HepG2 (cell line): ENCODE data around the gene CTNNA2. TPM values are rescaled to one million over a fixed set of nuclear protein-coding genes. Genes with fewer than 3 reads are reported as not detected.

ENCODE experiments used
- ATAC-seq: fragments of 200-7000 bp; cut with Tn5 transposase; 3 replicates; pipeline ENCODE4 v1.9.1; 2020; ENCODE audit warnings: mild to moderate bottlenecking, moderate library complexity
- BruUV-seq: library from RNA; stranded (reverse); fragments of 400-500 nt; replicated peaks from 2 replicates; lab custom pipeline; 2021; lab: Mats Ljungman, UMichigan
- CTCF ChIA-PET: fragments of 300-600 bp; formaldehyde crosslinking; extraction: SDS; loops from one replicate; lab custom pipeline; 2021; ENCODE audit warnings: low total read pairs, inconsistent platforms, low intra/inter-chr PET ratio; lab: Yijun Ruan, JAX
- POLR2A ChIA-PET: fragments of 350-600 bp; sonication (Branson Sonifier 250); formaldehyde crosslinking; loops from one replicate; lab custom pipeline; 2020; ENCODE audit warnings: antibody characterized with exemption, inconsistent platforms; lab: Yijun Ruan, JAX
- DNase-seq: peaks from one replicate; pipeline ENCODE4 v3.0.0-alpha.2; 2015; ENCODE audit warnings: low spot score
- FAIRE-seq: peaks from 3 replicates; lab custom pipeline; 2011; peaks lifted over from hg19 to GRCh38; lab: Jason Lieb, UNC
- H2AFZ ChIP-seq: one replicate; pipeline ENCODE4 v1.6.1; 2011; ENCODE audit warnings: low read length, inconsistent platforms
- H3K27ac ChIP-seq: fragments of 300-600 bp; 3 replicates; pipeline ENCODE4 v1.8.0; 2011; ENCODE audit warnings: mixed run types, mild to moderate bottlenecking, mixed read lengths, low read length, inconsistent platforms; ENCODE audit not compliant: insufficient read depth; ENCODE audit errors: extremely low read length
- H3K27me3 ChIP-seq, 2 experiments: fragments of 200-600 bp in 1 of 2; 2 replicates in 1 of 2; 3 replicates in 1 of 2; pipeline versions ENCODE4 v1.6.0 to v1.8.0; 2011; ENCODE audit warnings: low read length in 2 of 2, mild to moderate bottlenecking in 2 of 2, moderate library complexity in 2 of 2, inconsistent platforms in 1 of 2; ENCODE audit not compliant: insufficient read depth in 2 of 2, control insufficient read depth in 1 of 2
- H3K36me3 ChIP-seq, 2 experiments: fragments of 200-600 bp in 1 of 2; replicated peaks in 1 of 2; 2 replicates in 1 of 2; 3 replicates in 1 of 2; pipeline versions ENCODE4 v1.5.1 to v1.8.0; 2011; ENCODE audit warnings: low read length in 2 of 2, inconsistent platforms in 1 of 2; ENCODE audit not compliant: insufficient read depth in 2 of 2, control insufficient read depth in 1 of 2
- H3K4me1 ChIP-seq: 2 replicates; pipeline ENCODE4 v1.5.1; 2012; ENCODE audit warnings: low read length, inconsistent platforms; ENCODE audit not compliant: insufficient read depth
- H3K4me2 ChIP-seq: 2 replicates; pipeline ENCODE4 v1.6.0; 2011; ENCODE audit warnings: low read depth, low read length, inconsistent platforms
- H3K4me3 ChIP-seq, 3 experiments: fragments of 200-600 bp in 1 of 3; sonication (generic), shearing (Covaris generic) in 1 of 3; replicated peaks in 1 of 3; 2 replicates each; pipeline ENCODE4 v1.5.1; 2011 to 2016; ENCODE audit warnings: low read length in 3 of 3, inconsistent platforms in 2 of 3, low read depth in 2 of 3, mild to moderate bottlenecking in 2 of 3, control low read depth in 1 of 3, mixed read lengths in 1 of 3; ENCODE audit not compliant: insufficient read depth in 1 of 3
- H3K79me2 ChIP-seq: one replicate; pipeline ENCODE4 v1.6.1; 2011; ENCODE audit warnings: low read length, inconsistent platforms; ENCODE audit not compliant: insufficient read depth
- H3K9ac ChIP-seq: 2 replicates; pipeline ENCODE4 v1.6.0; 2011; ENCODE audit warnings: mild to moderate bottlenecking, low read depth, low read length, inconsistent platforms; ENCODE audit not compliant: insufficient read depth
- H3K9me3 ChIP-seq: 2 replicates; pipeline ENCODE4 v1.5.1; 2012; ENCODE audit warnings: mild to moderate bottlenecking, low read length
- H4K20me1 ChIP-seq: 2 replicates; pipeline ENCODE4 v1.6.0; 2011; ENCODE audit warnings: inconsistent platforms, mild to moderate bottlenecking, low read length, moderate library complexity; ENCODE audit not compliant: insufficient read depth
- ATF7-NPFF ChIP-seq: sonication (generic); formaldehyde crosslinking; IDR thresholded peaks from 2 replicates; pipeline ENCODE4 v1.8.1; 2023; ENCODE audit warnings: mild to moderate bottlenecking, low read depth, missing genetic modification reagents, moderate library complexity
- DR1 ChIP-seq: sonication (generic); formaldehyde crosslinking; IDR thresholded peaks from 2 replicates; pipeline ENCODE4 v1.8.0; 2021; ENCODE audit warnings: mild to moderate bottlenecking, missing genetic modification reagents, inconsistent platforms
- FOXO1 ChIP-seq: sonication (generic); formaldehyde crosslinking; IDR thresholded peaks from 2 replicates; pipeline ENCODE4 v1.4.0; 2020; ENCODE audit warnings: missing genetic modification reagents
- IRF2 ChIP-seq: IDR thresholded peaks from 2 replicates; pipeline ENCODE4 v1.6.1; 2018; ENCODE audit warnings: missing genetic modification reagents, missing compliant biosample characterization
- RAD21 ChIP-seq: fragments of 450-650 bp; formaldehyde crosslinking; IDR thresholded peaks from 2 replicates; pipeline ENCODE4 v1.5.0; 2020; ENCODE audit warnings: mild to moderate bottlenecking
- SMC3 ChIP-seq: IDR thresholded peaks from 2 replicates; pipeline ENCODE4 v1.6.1; 2011; ENCODE audit warnings: low read length, improper control_type of control experiment
- SRY ChIP-seq: sonication (generic); formaldehyde crosslinking; IDR thresholded peaks from 2 replicates; pipeline ENCODE4 v1.8.0; 2022; ENCODE audit warnings: mild to moderate bottlenecking, missing genetic modification reagents
- STAG1 ChIP-seq: sonication (generic); formaldehyde crosslinking; IDR thresholded peaks from 2 replicates; pipeline ENCODE4 v1.4.0; 2020; ENCODE audit warnings: missing genetic modification reagents
- TEAD3 ChIP-seq: optimal IDR thresholded peaks from 2 replicates; pipeline ENCODE3; 2016; ENCODE audit warnings: borderline replicate concordance
- ZNF510 ChIP-seq: sonication (generic); formaldehyde crosslinking; IDR thresholded peaks from 2 replicates; pipeline ENCODE4 v1.4.0; 2020; ENCODE audit warnings: low read depth, mild to moderate bottlenecking, missing genetic modification reagents
- ZNF724P ChIP-seq: sonication (generic); formaldehyde crosslinking; IDR thresholded peaks from 2 replicates; pipeline ENCODE4 v1.8.0; 2022; ENCODE audit warnings: missing genetic modification reagents, borderline replicate concordance
- ZNF768 ChIP-seq: sonication (generic); formaldehyde crosslinking; IDR thresholded peaks from 2 replicates; pipeline ENCODE4 v1.4.0; 2020; ENCODE audit warnings: missing genetic modification reagents
- WGBS: methylation state at CpG from one replicate; pipeline ENCODE4 v1.1.6; 2017; ENCODE audit warnings: low lambda C conversion rate; 5-methylcytosine and 5-hydroxymethylcytosine counted together
- in situ Hi-C: cut with HindIII; loops from 2 replicates; pipeline ENCODE4 v1.10.0; 2017; ENCODE audit warnings: low pct_unique_long_range_greater_than_20kb; ENCODE audit not compliant: extremely low pct_ligation_motif_present
- intact Hi-C: fragments of 100-400 bp; cut with micrococcal nuclease; formaldehyde crosslinking; loops from one replicate; pipeline ENCODE4 v1.10.0; 2022; ENCODE audit not compliant: unreplicated experiment
- polyA plus RNA-seq, 8 experiments: library from polyadenylated mRNA; depleted of rRNA in 3 of 8; stranded (reverse) in 7 of 8; unstranded in 1 of 8; fragments of >200 nt; fragmentation: Illumina TruSeq in 4 of 8; extraction: Trizol in 4 of 8; gene quantifications; 2 replicates each; pipeline versions ENCODE4 v1.2.1 to v1.2.3, GENCODE V29; 2011 to 2016; ENCODE audit warnings: low read depth in 4 of 8, missing spikeins in 1 of 8, mixed read lengths in 1 of 8; ENCODE audit not compliant: insufficient read depth in 1 of 8
- total RNA-seq, 5 experiments: library from RNA; depleted of rRNA; stranded (reverse); fragments of >200 nt; fragmentation: Illumina TruSeq; extraction: Trizol; gene quantifications; 2 replicates each; pipeline ENCODE4 v1.2.3, GENCODE V29; 2016; ENCODE audit warnings: low read depth in 1 of 5
- TF ChIP-seq, protein P1 (sequence below): sonication (generic); IDR thresholded peaks from 2 replicates; pipeline ENCODE4 v1.6.1; 2016; ENCODE audit warnings: low read depth, borderline replicate concordance
- TF ChIP-seq, protein P2 (sequence below): sonication (generic); formaldehyde crosslinking; IDR thresholded peaks from 2 replicates; pipeline ENCODE4 v1.4.0; 2020; ENCODE audit warnings: mild to moderate bottlenecking, missing genetic modification reagents
- TF ChIP-seq, protein P3 (sequence below): sonication (generic); formaldehyde crosslinking; IDR thresholded peaks from 2 replicates; pipeline ENCODE4 v1.5.0; 2020; ENCODE audit warnings: mild to moderate bottlenecking, missing genetic modification reagents, moderate library complexity
- TF ChIP-seq, protein P4 (sequence below): sonication (generic); formaldehyde crosslinking; IDR thresholded peaks from 2 replicates; pipeline ENCODE4 v1.4.0; 2020; ENCODE audit warnings: missing genetic modification reagents
- TF ChIP-seq, protein P5 (sequence below): sonication (generic); formaldehyde crosslinking; IDR thresholded peaks from 2 replicates; pipeline ENCODE4 v1.5.1; 2020; ENCODE audit warnings: missing genetic modification reagents, mild to moderate bottlenecking, borderline replicate concordance

Gene CTNNA2
- total and polyA plus RNA-seq, 2 of the 13 experiments (the other 11 are each of a cell fraction or from before 2014, with no cell fraction given): not detected

DNA sequence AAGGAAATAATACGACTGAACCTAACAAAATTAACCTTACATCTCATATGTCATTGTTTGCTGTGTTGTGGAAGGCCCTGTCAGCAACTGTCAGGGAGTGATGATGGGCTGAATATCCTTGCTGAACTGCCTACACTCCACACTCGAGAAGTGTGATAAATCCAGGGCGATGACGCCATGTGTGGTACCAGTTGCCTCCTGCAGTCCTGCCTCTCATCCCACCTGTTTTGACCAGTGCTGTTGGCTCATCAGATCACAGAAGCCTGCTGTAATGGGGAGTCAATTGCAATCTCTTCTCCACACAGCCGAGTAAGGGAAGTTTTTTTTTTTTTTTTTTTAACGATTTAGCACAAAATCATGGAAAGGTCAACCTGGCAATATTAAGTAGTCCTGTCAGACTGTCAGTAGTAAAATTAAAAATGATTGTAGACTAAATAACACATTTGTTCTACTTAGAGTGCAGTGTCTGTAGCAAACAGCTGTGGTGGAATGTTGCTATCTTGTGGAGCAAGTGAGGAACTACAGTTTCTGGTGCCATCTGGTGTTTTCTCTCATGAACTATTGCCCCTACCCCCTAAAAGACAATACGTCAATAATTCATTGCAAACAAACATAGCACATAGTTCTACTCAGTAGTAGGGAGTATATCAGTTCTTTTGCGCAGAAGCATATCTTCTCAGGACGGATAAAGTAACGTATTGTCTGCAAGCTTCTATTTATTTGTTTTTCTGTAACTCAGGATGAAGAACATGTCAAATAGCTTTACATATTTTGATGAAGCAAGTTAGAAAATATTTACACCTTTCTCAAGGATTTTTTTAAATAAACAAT lies 347.6 kb downstream of the CTNNA2 start:
- peak; percentile 98 for ATAC-seq

More for the DNA sequence above, 347.6 kb downstream of the CTNNA2 start:
- Histone ChIP-seq H3K79me2 (no peaks in the 10 kb centered on the region), H3K4me3 (no peak overlapping the region), H3K27me3 (no peaks in the 10 kb centered on the region), H3K4me1 (no peaks in the 10 kb centered on the region), H3K9me3 (no peaks in the 10 kb centered on the region), H2AFZ (no peak overlapping the region), H3K4me2 (no peak overlapping the region), H4K20me1 (no peaks in the 10 kb centered on the region), H3K9ac (no peak overlapping the region), H3K36me3 (no peaks in the 10 kb centered on the region), H3K27ac (no peak overlapping the region)
- FAIRE-seq (peak; percentile 83), DNase-seq (peak; percentile 53)
- 10% methylated on average over 10 of the region's 10 CpGs for WGBS
- in situ Hi-C loops: loop anchor here (5.0 to 10.0 kb wide), 2 partner anchors 638 to 826 kb away; no protein-coding TSS in a partner anchor
- CTCF ChIA-PET: no interaction called here
- BruUV-seq: no TSS peak
- POLR2A ChIA-PET: no interaction called here
- intact Hi-C loops: loop anchor here (1.0 to 2.0 kb wide), 3 partner anchors 40 to 819 kb away; no protein-coding TSS in a partner anchor
- no peak for TF ChIP-seq DR1
- no peak for TF ChIP-seq ZNF724P (CRISPR knock-in tag)
- peak; percentile 73 for TF ChIP-seq RAD21 (CRISPR knock-in tag)
- no peak for TF ChIP-seq ATF7-NPFF (CRISPR knock-in tag)
- TF ChIP-seq, protein P1, sequence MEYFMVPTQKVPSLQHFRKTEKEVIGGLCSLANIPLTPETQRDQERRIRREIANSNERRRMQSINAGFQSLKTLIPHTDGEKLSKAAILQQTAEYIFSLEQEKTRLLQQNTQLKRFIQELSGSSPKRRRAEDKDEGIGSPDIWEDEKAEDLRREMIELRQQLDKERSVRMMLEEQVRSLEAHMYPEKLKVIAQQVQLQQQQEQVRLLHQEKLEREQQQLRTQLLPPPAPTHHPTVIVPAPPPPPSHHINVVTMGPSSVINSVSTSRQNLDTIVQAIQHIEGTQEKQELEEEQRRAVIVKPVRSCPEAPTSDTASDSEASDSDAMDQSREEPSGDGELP: peak; percentile 39; the same call in 1 of the 2 replicates
- TF ChIP-seq STAG1 (CRISPR knock-in tag): peak; percentile 84
- TF ChIP-seq IRF2 (CRISPR knock-in tag): 0 out of 2 replicates have a peak, but pooled peaks have one; percentile 20
- TF ChIP-seq ZNF768 (CRISPR knock-in tag): no peak
- TF ChIP-seq, protein P2, sequence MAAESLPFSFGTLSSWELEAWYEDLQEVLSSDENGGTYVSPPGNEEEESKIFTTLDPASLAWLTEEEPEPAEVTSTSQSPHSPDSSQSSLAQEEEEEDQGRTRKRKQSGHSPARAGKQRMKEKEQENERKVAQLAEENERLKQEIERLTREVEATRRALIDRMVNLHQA: no peak
- peak; percentile 62 for TF ChIP-seq SMC3
- TF ChIP-seq TEAD3 (CRISPR knock-in tag): peak; percentile 41
- TF ChIP-seq SRY (CRISPR knock-in tag): no peak
- no peak for TF ChIP-seq ZNF510 (CRISPR knock-in tag)
- TF ChIP-seq FOXO1 (CRISPR knock-in tag): no peak
- TF ChIP-seq, protein P3, sequence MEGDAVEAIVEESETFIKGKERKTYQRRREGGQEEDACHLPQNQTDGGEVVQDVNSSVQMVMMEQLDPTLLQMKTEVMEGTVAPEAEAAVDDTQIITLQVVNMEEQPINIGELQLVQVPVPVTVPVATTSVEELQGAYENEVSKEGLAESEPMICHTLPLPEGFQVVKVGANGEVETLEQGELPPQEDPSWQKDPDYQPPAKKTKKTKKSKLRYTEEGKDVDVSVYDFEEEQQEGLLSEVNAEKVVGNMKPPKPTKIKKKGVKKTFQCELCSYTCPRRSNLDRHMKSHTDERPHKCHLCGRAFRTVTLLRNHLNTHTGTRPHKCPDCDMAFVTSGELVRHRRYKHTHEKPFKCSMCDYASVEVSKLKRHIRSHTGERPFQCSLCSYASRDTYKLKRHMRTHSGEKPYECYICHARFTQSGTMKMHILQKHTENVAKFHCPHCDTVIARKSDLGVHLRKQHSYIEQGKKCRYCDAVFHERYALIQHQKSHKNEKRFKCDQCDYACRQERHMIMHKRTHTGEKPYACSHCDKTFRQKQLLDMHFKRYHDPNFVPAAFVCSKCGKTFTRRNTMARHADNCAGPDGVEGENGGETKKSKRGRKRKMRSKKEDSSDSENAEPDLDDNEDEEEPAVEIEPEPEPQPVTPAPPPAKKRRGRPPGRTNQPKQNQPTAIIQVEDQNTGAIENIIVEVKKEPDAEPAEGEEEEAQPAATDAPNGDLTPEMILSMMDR (CRISPR knock-in tag): peak; percentile 72
- TF ChIP-seq, protein P4, sequence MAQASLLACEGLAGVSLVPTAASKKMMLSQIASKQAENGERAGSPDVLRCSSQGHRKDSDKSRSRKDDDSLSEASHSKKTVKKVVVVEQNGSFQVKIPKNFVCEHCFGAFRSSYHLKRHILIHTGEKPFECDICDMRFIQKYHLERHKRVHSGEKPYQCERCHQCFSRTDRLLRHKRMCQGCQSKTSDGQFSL (CRISPR knock-in tag): no peak
- TF ChIP-seq, protein P5, sequence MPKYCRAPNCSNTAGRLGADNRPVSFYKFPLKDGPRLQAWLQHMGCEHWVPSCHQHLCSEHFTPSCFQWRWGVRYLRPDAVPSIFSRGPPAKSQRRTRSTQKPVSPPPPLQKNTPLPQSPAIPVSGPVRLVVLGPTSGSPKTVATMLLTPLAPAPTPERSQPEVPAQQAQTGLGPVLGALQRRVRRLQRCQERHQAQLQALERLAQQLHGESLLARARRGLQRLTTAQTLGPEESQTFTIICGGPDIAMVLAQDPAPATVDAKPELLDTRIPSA: no peak
